Stomach (tissue), 4 donors: ENCODE measurements around the gene LHX8.
"Not testable (repeated sequence)": the region's sequence is repeated elsewhere in the genome, so short reads cannot be mapped to it uniquely, and the experiment has no call there.

Experiments used
- EP300 ChIP-seq: sonication (generic); formaldehyde crosslinking; IDR thresholded peaks from one replicate; pipeline ENCODE4 v1.6.1; 2017; ENCODE audit warnings: antibody characterized with exemption
- POLR2A ChIP-seq, 4 donors: fragments of 450-650 bp; IDR thresholded peaks; one replicate each; pipeline ENCODE4 v1.6.1; 2016; ENCODE audit warnings: antibody characterized with exemption in 4 of 4, control low read depth in 2 of 4, mild to moderate bottlenecking in 1 of 4, moderate library complexity in 1 of 4
- POLR2AphosphoS5 ChIP-seq, 3 donors: sonication (generic); formaldehyde crosslinking; IDR thresholded peaks; one replicate each; pipeline ENCODE4 v1.6.1; 2016; ENCODE audit warnings: antibody characterized with exemption in 3 of 3
- TF ChIP-seq, protein P1 (sequence below), 7 experiments: fragments of 450-650 bp in 4 of 7; fragments of 200-600 bp in 3 of 7; sonication (generic) in 3 of 7; IDR thresholded peaks; one replicate each; pipeline ENCODE4 v1.5.1; 2016 to 2019; ENCODE audit warnings: antibody characterized with exemption in 7 of 7, control low read depth in 2 of 7, mild to moderate bottlenecking in 1 of 7

DNA sequence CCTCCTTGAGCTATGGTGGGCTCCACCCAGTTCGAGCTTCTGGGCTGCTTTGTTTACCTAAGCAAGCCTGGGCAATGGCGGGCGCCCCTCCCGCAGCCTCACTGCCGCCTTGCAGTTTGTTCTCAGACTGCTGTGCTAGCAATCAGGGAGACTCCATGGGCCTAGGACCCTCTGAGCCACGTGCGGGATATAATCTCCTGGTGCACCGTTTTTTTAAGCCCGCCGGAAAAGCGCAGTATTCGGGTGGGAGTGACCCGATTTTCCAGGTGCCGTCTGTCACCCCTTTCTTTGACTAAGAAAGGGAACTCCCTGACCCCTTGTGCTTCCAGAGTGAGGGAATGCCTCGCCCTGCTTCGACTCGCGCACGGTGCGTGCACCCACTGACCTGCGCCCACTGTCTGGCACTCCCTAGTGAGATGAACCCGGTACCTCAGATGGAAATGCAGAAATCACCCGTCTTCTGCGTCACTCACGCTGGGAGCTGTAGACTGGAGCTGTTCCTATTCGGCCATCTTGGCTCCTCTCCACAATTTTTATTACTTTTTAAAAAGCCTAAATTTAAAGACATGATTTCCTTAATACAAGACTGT lies 21.7 kb upstream of the LHX8 start:
- TF ChIP-seq, protein P1, sequence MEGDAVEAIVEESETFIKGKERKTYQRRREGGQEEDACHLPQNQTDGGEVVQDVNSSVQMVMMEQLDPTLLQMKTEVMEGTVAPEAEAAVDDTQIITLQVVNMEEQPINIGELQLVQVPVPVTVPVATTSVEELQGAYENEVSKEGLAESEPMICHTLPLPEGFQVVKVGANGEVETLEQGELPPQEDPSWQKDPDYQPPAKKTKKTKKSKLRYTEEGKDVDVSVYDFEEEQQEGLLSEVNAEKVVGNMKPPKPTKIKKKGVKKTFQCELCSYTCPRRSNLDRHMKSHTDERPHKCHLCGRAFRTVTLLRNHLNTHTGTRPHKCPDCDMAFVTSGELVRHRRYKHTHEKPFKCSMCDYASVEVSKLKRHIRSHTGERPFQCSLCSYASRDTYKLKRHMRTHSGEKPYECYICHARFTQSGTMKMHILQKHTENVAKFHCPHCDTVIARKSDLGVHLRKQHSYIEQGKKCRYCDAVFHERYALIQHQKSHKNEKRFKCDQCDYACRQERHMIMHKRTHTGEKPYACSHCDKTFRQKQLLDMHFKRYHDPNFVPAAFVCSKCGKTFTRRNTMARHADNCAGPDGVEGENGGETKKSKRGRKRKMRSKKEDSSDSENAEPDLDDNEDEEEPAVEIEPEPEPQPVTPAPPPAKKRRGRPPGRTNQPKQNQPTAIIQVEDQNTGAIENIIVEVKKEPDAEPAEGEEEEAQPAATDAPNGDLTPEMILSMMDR (IDR thresholded peaks at IDR 0.05) = not testable (repeated sequence)
- TF ChIP-seq POLR2A (IDR thresholded peaks at IDR 0.05); EP300; POLR2AphosphoS5 (IDR thresholded peaks at IDR 0.05): not testable (repeated sequence)
